ENCODE data around the gene PRAC2.

PRAC2 gene

GRCh38 chr17:48756830-48757251 lies 33.9 kb downstream of the PRAC2 start:
- no peak for DNase-seq

GRCh38 chr17:48757524-48757961 lies 34.6 kb downstream of the PRAC2 start:
- no peak for DNase-seq

DNA sequence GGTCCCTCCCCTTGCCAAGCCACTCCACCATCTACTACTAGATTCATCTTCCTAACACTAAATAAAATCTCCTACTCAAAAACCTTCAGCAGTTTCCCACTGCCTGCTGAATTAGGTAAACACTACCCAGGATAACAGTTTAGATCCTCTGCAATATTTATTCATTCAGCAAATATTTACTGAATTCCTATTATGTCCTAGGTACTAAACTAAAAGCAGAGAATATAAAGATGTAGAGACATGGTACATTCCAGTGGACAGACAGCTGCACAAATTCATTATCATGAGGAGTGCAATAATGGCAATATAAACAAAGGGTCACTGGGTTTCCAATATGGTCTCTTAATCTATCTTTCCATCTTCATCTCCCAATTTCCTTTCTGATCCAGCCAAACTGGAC lies 36.3 kb downstream of the PRAC2 start:
- DNase-seq: no peak

GRCh38 chr17:48760411-48760810 lies 37.4 kb downstream of the PRAC2 start:
- no peak for DNase-seq

- DNase-seq: no peak
Observed at GRCh38 chr17:48761114-48761513, 38.1 kb downstream of the PRAC2 start.

DNA sequence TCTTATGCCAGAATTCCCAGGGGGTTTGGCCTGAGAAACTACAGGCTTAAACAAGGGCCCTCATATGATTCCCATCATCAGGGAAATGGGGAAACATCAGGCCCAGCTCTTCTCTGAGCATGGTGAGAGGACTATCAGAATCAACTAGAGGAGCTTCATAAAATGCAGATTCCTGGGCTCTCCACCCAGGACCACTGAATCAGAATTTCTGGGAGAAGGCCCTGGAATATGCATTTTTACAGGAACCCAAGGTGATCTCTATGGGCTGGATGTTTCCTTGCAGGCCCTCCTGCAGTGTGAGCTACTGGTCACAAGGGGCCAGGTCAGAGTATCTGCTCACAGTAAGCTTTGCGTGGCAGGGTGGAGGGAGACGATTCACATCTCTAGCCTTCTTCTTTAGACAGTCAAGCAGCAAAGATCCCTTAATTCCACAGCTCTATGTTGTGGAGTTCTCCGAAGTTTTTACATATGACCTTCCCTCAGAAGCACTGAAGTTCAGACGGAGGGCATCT lies 44.3 kb downstream of the PRAC2 start:
- no peak for DNase-seq

DNA sequence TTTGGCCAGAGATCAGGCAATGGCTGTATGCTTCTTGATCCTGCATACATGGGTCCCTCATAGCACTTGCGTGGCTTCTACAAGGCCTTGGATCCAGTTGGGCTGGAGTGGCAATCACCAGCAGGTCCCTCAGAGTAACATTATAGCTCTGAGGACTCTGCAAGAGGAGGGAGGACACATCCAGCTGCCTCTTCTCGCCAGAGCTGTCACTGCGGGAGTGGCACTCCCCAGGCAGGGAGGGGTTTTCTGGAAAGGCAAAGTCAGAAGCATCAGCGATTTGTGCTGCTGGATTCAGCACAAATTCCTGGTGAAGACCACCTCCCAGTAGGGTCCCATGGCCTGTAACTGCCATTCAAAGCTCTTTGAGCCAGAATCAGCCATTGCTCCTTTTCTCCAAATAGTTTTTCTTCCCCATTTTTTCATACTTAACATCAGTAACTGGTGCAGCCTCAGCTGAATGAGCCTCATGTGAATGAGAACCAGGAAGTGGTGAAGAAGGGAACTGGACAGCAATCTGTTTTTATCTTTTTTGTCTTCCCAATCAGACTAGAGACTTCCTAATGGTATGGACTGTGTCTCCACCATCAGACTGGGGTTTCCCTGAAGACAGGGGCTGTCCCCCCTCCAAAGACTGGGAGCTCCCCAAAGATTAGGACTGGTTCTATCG lies 46.2 kb downstream of the PRAC2 start:
- DNase-seq: no peak

GRCh38 chr17:48770954-48771353 lies 48.0 kb downstream of the PRAC2 start:
- no peak for DNase-seq

- DNase-seq: no peak
Observed at GRCh38 chr17:48773245-48773644, 50.3 kb downstream of the PRAC2 start.

All from activated CD4-positive, CD25-positive, alpha-beta regulatory T cell treated with anti-CD3 and anti-CD28 coated beads, Interleukin-2, amount 50 U/mL, for 72 hours (primary cell).